Activated CD4-positive, alpha-beta T cell treated with anti-CD3 and anti-CD28 coated beads, Interleukin-2, amount 10 ng/mL, durations not matched to agents 24 days and 14 days (primary cell): Measurements from ENCODE around the gene DTYMK. TPM values are rescaled to one million over a fixed set of nuclear protein-coding genes. Genes with fewer than 3 reads are reported as not detected.
"Not testable (repeated sequence)": the region's sequence is repeated elsewhere in the genome, so short reads cannot be mapped to it uniquely, and the experiment has no call there.

Experiments
- DNase-seq: peaks from one replicate; pipeline ENCODE4 v3.0.0; 2022
- H3K27ac Mint-ChIP-seq: one replicate; pipeline ENCODE4 v1.8.0; 2022; ENCODE audit warnings: mild to moderate bottlenecking, mixed read lengths
- H3K27me3 Mint-ChIP-seq: one replicate; pipeline ENCODE4 v1.8.0; 2022; ENCODE audit warnings: mixed read lengths
- H3K36me3 Mint-ChIP-seq: one replicate; pipeline ENCODE4 v1.8.0; 2022; ENCODE audit warnings: low read depth, mild to moderate bottlenecking, mixed read lengths
- H3K4me1 Mint-ChIP-seq: one replicate; pipeline ENCODE4 v1.8.0; 2021; ENCODE audit warnings: mixed read lengths
- H3K4me3 Mint-ChIP-seq: one replicate; pipeline ENCODE4 v1.8.0; 2022; ENCODE audit warnings: mild to moderate bottlenecking, moderate library complexity, mixed read lengths
- H3K9me3 Mint-ChIP-seq: one replicate; pipeline ENCODE4 v1.8.0; 2021; ENCODE audit warnings: mixed read lengths
- intact Hi-C: fragments of 100-400 bp; cut with micrococcal nuclease; formaldehyde crosslinking; loops from one replicate; pipeline ENCODE4 v1.15.1; 2023
- total RNA-seq: library from RNA; stranded (reverse); gene quantifications from 2 replicates; pipeline ENCODE4 v1.2.3, GENCODE V29; 2022

The DTYMK gene
- total RNA-seq, 1 donor from 2014 or later: 110 TPM

DNA sequence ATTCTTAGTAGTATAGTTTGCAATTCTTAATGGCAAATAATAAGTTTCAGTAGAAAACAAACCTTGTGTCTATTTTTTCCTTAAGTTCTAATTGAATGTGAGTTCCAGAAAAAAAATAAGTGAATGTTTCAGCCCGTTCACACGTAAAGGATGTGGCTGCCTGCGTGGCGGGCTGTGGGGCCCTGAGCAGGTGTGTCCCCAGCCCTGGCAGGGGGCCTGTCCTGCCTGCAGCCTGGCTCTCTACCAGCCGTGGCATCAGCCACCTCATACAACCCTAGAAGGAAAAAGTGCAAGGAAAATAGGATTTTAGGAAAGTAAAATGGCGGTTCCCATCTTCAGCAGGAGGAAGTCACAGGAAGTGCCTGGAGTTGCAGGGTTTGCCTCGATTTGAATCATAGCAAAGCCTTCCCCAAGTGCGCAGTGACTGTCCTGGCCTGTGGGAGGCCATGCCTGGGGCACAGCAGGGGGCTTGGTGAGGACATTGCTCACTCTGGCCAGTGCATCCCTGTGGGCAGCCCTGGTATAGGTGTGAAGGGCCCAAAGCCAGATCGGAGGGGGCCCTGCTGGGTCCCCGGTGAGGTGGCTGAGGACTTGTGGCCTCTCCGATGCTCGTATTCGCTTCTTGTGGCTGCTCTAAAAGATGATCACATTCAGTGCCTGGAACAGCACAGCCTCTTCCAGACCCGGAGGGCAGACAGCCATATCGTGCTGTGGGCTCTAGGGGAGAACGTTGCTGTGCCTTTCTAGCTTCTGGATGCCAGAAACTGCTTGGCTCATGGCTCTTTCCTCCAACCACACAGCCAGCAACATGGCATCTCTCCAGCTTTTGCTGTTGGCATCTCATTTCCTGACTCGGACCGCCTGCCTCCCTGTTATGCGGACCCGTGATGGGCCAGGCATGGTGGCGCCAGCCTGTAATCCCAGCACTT is 12.6 kb downstream of the DTYMK start:
- Mint-ChIP-seq H3K9me3 (no peaks in the 10 kb centered on the region), H3K27ac (no peak overlapping the region), H3K4me3 (no peak overlapping the region), H3K36me3 (peaks cover 31% of the 10 kb centered on the region), H3K27me3 (no peaks in the 10 kb centered on the region), H3K4me1 (peaks cover 2% of the 10 kb centered on the region)
- DNase-seq: no peak
- intact Hi-C loops: no loop called here

DNA sequence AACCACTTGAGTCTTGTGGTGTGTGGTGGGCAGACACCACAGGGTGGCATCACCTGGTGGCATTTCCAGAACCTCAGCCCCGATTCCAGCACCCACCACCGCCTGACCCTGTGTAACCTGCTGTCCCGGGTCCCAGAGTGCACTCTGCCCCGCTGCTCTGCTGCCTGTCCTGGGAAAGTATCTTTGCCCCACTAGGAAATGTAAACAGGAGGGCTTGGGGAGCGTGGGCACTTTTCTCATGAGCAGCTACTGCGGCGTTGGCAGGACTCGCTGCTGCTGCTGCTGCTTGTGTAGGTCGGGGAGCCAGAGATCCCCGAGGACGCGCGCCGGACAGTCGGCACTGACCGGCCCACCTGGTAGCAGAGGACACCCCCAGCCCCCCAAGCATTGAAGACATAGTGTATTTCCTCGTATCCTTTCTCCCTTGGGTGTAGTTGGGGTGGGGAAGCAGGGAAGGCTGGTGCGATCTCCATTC is 13.4 kb downstream of the DTYMK start:
- peaks cover 2% of the 10 kb centered on the region for H3K4me1 Mint-ChIP-seq
- no peak for DNase-seq
- H3K27ac Mint-ChIP-seq: no peak overlapping the region
- no peaks in the 10 kb centered on the region for H3K27me3 Mint-ChIP-seq
- H3K4me3 Mint-ChIP-seq: no peak overlapping the region
- intact Hi-C loops: no loop called here
- no peaks in the 10 kb centered on the region for H3K9me3 Mint-ChIP-seq
- peaks cover 32% of the 10 kb centered on the region for H3K36me3 Mint-ChIP-seq

- no peaks in the 10 kb centered on the region for H3K9me3 Mint-ChIP-seq
- H3K36me3 Mint-ChIP-seq: peaks cover 31% of the 10 kb centered on the region
- no peak overlapping the region for H3K27ac Mint-ChIP-seq
These were observed 14.1 kb downstream of the DTYMK start for GRCh38 chr2:241672243-241673188.

DNA sequence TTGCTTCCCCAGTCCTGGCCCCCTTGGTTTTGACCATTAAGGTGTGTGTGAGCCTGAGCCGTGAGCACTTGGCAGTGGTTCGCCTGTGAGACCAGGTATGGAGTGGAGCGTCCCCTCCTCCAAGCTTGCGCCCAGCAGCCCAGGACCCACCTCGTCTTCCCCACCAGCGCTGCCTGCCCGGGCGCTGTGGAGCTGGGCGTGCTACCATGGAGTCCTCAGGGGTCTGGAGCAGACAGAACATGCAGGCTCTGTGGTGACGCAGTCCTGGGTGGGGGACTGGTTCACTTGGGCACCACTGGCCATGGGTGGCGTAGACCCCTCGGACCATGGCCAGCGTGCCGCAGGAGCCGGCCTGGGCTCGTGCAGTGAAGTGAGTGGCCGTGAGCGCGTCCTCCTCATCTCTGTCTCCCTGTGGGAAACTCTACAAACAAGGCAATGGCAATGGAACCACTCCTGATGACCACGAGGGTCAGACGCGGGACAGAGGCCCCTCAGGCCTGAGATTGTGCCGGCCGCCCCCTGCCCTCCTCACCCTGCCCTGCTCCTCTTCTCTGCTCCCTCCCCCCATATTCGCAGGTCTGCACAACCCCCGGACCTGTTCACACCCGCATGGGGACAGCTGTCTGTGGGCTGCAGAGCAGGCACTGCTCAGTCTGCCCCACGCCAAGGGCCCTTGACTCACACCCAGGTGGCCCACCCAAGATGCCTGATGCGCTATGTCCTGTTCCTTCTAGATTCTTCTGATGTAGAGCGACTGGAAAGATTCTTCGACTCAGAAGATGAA is 15.0 kb downstream of the DTYMK start:
- H3K4me1 Mint-ChIP-seq: peaks cover 2% of the 10 kb centered on the region
- H3K9me3 Mint-ChIP-seq: no peaks in the 10 kb centered on the region

More at GRCh38 chr2:241672243-241673188, 14.1 kb downstream of the DTYMK start:
- Mint-ChIP-seq H3K4me1 (peaks cover 2% of the 10 kb centered on the region), H3K4me3 (no peak overlapping the region), H3K27me3 (no peaks in the 10 kb centered on the region)
- no peak for DNase-seq
- intact Hi-C loops: no loop called here

DNA sequence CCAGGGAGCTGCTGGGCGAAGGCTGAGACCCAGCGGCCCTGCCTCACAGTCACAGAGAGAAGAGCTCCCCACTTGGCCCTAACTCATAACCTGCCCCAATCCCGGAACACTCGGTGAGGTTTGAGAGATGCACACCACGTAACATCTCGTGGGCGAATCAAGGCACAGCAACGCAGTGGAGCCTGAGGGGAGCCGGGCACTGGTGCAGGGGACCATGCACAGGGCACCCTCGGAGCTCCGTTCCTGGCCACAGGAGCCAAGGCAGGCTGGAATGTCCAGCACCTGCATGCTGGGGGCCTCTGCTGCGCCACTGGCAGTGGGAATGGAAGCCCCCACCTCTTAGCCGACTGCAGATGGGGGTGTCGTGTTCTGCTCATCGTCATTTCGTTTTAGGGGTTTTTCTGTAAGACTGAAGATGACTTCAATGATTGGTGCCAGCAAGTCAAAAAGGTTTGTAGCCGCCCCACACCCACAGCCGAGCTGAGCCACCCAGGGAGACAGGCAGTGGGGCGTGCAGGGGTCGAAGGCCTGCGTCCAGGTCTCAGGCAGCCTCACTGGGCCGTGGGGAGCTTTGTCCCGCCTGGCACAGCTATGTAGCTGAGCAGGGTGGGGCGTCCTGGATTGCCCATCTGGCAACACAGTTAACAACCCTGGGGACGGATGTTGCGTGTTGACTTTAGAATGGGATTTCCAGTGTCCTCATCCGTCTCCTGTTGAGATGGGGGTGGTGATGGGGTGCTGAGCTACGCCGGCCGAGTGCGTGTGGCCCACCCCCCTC is 16.1 kb downstream of the DTYMK start:
- Mint-ChIP-seq H3K27me3 (no peaks in the 10 kb centered on the region), H3K36me3 (peaks cover 29% of the 10 kb centered on the region), H3K4me1 (peaks cover 2% of the 10 kb centered on the region), H3K9me3 (no peaks in the 10 kb centered on the region), H3K4me3 (no peak overlapping the region), H3K27ac (no peak overlapping the region)
- intact Hi-C loops: no loop called here
- DNase-seq: no peak

More for the DNA sequence above, 15.0 kb downstream of the DTYMK start:
- no peak overlapping the region for H3K4me3 Mint-ChIP-seq
- no peaks in the 10 kb centered on the region for H3K27me3 Mint-ChIP-seq
- peaks cover 31% of the 10 kb centered on the region for H3K36me3 Mint-ChIP-seq
- no peak overlapping the region for H3K27ac Mint-ChIP-seq
- no peak for DNase-seq
- intact Hi-C loops: no loop called here

- Mint-ChIP-seq H3K27ac (no peak overlapping the region), H3K4me3 (no peak overlapping the region), H3K27me3 (no peaks in the 10 kb centered on the region), H3K36me3 (peaks cover 23% of the 10 kb centered on the region), H3K4me1 (peaks cover 10% of the 10 kb centered on the region), H3K9me3 (no peaks in the 10 kb centered on the region)
- no peak for DNase-seq
- intact Hi-C loops: no loop called here
These were observed 17.8 kb downstream of the DTYMK start for GRCh38 chr2:241668839-241669238.

- no peaks in the 10 kb centered on the region for H3K9me3 Mint-ChIP-seq
- no peak for DNase-seq
- no peak overlapping the region for H3K4me3 Mint-ChIP-seq
- H3K27ac Mint-ChIP-seq: no peak overlapping the region
- H3K36me3 Mint-ChIP-seq: peaks cover 22% of the 10 kb centered on the region
- H3K4me1 Mint-ChIP-seq: peaks cover 8% of the 10 kb centered on the region
- no peaks in the 10 kb centered on the region for H3K27me3 Mint-ChIP-seq
- intact Hi-C loops: no loop called here
These were observed 18.3 kb downstream of the DTYMK start for GRCh38 chr2:241668354-241668753.

DNA sequence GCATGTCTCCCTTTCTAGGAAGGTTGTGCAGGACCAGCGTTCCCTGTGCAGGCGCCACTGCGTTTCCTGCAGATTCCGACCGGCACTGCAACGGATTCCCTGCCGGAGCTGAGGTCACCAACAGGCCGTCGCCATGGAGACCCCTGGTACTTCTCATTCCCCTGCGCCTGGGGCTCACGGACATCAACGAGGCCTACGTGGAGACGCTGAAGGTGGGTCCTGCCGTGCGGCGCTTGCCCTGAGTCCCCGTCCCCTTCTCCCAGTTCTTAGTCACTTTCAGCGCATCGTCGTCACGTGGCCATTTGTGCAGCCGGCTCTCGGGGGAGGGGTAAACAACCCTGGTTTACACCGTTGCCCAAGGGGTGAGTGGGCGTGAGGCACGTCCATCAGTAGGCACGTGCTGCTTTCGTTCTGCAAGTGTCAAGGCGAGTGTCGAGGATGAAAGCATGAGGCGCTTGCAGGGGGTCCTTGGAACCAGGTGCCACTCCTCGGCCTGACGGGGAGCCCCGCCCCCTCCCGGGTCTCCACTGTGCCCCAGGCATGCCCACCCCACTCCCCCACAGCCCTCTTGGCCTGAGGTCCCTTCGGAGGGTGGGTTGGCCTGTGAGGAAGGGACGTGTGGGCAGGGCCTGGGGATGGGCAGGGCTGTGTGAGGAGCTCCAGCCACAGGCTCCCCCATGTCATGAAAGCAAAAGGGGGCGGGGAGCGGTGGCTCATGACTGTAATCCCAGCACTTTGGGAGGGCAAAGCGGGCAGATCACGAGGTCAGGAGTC is 19.8 kb downstream of the DTYMK start:
- no peak for DNase-seq
- H3K36me3 Mint-ChIP-seq: peaks cover 21% of the 10 kb centered on the region
- intact Hi-C loops: no loop called here
- H3K9me3 Mint-ChIP-seq: no peaks in the 10 kb centered on the region
- H3K27ac Mint-ChIP-seq: no peak overlapping the region
- H3K27me3 Mint-ChIP-seq: no peaks in the 10 kb centered on the region
- peaks cover 8% of the 10 kb centered on the region for H3K4me1 Mint-ChIP-seq
- no peak overlapping the region for H3K4me3 Mint-ChIP-seq

- Mint-ChIP-seq H3K36me3 (peaks cover 22% of the 10 kb centered on the region), H3K27ac (no peak overlapping the region)
- intact Hi-C loops: loop anchor here (2.0 kb wide), 1 partner anchor 21 kb away; the partner anchor contains the start of gene DTYMK
These were observed 20.7 kb downstream of the DTYMK start for GRCh38 chr2:241665731-241666440.

DNA sequence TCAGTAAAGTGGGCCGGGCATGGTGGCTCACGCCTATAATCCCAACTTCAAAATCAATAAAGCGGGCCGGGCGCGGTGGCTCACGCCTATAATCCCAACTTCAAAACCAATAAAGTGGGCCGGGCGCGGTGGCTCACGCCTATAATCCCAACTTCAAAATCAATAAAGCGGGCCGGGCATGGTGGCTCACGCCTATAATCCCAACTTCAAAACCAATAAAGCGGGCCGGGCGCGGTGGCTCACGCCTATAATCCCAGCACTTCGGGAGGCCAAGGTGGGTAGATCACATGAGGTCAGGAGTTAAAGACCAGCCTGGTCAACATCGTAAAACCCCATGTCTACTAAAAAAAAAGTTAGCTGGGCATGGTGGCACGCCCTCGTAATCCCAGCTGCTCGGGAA is 23.9 kb downstream of the DTYMK start:
- peaks cover 26% of the 10 kb centered on the region for H3K36me3 Mint-ChIP-seq
- not testable (repeated sequence) for H3K27me3 Mint-ChIP-seq, H3K4me1 Mint-ChIP-seq

More at GRCh38 chr2:241665731-241666440, 20.7 kb downstream of the DTYMK start:
- no peak for DNase-seq
- Mint-ChIP-seq H3K9me3 (no peaks in the 10 kb centered on the region), H3K27me3 (no peaks in the 10 kb centered on the region), H3K4me3 (no peak overlapping the region), H3K4me1 (peaks cover 8% of the 10 kb centered on the region)

DNA sequence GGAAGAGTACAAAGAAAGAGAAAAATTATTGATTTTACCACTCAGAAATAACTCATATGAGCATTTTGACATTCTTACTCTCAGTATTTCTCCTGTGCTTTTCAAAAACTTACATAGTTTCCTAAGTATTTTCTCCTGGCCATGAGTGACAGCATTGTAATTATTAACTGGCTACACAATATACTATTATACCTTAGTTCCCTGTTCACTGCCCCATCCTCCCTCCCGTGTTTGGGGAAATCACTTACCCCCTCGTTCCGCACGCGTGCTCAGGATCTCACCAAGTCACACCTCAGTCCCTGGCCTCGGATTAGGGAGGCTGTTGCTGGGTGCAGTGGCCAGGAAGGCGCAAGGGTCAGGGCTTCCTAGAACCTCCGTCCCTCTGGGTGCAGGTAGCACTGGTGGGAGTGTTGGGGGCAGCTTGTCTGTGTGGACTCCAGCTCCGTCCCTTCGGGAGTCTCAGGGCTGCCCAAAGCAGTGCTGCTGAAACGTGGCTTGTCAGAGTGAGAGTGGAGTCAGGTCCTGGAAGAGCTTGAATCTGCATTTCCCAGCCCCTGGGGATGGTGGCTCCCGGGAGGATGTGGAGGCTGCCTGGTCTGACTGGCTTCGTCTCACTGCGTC is 25.9 kb downstream of the DTYMK start:
- intact Hi-C loops: no loop called here
- Mint-ChIP-seq H3K27me3 (no peaks in the 10 kb centered on the region), H3K4me3 (no peak overlapping the region), H3K27ac (no peak overlapping the region), H3K4me1 (peaks cover 8% of the 10 kb centered on the region), H3K36me3 (peaks cover 34% of the 10 kb centered on the region), H3K9me3 (no peaks in the 10 kb centered on the region)
- DNase-seq: no peak

More for the DNA sequence above, 23.9 kb downstream of the DTYMK start:
- intact Hi-C loops, H3K27ac Mint-ChIP-seq, H3K9me3 Mint-ChIP-seq, DNase-seq, H3K4me3 Mint-ChIP-seq: not testable (repeated sequence)
